Inferior parietal cortex (tissue), 1 donor: ENCODE results near the gene CDC6.

Experiments used
- DNase-seq: peaks from one replicate; pipeline ENCODE4 v3.0.0-alpha.2; 2016; ENCODE audit errors: extremely low spot score

Gene CDC6

DNA sequence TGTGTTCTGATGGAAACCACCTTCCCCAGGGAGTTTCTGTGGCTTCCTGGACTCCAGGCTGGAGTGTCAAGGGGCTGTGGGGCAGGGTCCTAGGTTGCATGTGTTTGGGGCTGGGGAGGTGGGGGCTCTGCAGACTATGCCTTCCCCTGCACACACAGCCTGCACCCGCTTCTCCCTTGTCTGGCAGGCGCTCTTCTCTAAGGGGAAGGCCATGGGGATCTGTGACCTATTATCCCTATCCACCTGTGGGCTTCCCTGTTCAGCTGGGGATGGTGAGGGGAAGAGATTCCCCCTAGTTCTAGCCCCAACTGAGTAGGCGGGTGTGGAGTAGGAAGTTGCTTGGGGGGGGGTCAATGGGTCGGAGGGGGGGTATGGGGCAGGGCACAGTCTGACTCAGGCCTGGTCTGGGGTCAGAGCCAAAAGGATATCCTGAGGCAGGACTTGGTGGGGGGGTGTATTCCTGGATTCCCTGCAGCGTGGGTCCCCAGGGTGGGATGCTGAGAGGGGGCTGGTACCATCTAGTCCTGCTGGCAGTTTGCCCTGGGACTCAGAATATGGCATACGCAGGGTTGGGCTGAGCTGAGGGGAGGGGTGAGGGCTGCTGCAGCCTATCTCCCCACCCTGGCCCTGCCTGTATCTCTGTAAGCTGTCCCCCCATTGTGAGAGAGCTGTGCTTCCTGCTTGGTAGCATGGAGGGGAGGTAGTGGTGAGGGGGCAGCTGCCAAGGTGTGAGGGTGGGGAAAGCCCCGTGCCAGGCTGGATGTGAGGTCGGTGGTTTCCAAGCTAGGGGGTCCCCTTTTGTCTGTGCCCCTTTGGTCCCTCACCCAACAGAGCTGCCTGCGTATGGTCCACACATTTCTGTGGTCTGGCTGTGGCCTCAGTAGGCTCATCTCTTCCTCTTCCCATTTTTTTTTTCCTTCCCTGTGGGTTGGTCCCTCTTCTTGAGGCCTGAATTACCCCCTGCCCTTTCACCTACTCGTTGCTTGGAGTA is 36.0 kb downstream of the CDC6 start:
- DNase-seq = no peak

DNA sequence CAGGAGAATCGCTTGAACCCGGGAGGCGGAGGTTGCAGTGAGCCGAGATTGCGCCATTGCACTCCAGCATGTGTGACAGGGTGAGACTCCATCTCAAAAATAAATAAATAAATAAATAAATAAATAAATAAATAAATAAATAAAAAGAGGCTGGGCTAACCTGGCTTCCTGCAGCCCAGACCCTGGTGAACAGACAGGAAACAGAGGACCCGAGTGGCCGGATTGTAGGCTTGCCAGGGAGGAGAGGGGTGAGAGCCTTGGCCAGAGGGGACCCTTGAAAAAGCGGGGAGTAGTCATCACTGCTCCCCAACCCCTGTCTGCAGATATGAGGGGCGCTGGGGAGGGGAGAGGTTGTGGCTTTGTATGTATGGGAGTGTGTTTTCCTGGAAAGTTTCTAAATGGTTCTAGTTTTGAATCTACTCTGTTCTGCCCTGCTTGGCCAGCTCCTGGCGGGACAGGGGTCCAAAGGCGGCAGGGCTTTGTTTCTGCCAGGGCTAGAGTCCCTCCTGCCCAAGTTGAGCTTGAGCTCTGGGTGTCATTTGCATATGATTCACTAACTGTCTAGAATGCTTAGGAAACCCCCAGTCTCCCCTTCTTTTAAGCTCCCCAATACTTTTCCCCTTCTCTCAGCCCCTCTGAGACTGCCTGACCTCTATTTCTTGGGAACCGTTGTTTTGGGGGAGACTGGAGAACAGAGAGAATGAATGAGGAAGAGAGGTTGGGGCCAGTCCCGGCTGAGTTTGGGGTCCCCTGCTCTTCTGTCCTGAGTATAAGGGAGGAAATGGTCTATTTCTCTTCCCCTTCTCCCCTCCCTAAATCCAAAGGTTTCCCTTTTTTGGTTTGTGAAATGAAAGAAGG is 37.7 kb downstream of the CDC6 start:
- no peak for DNase-seq

DNA sequence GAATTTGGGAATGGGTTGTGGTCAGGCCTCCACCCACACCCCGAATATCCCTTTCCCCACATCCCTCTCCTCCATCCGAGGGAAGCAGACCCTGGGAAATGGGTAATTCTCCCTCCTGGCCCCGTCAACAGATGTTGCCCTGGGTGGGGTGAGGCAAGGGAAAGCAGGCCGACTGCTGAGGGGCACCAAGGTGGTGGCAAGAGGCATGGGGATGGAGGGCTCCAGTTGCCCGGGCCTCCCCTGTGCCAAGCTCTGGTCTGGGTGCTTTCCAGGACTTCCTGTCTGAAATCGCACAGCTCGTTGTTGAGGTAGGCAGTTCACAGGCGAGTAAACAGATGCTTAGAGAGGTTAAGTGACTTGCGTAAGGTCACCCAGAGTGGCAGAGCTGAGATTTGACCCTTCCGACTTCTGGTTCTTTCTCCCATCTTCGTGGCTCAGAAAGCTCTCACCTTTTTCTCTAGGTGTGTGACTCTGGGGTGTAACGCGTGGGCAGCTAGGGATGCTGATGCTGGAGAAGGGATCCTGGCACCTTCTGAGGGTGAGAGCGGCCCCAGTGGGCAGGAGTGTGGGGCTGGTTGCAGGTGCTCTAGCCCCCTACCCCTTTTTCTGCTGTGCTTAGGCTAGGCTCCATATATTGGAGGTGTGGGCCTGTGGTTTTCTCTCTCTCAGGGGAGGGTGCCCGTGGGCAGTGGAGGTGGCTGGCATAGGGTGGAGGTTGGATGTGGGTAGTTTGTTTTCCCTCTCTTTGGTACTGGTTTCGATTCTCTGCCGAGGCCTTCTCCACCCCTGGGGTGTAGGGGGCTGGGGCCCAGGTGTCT is 38.5 kb downstream of the CDC6 start:
- DNase-seq = no peak

DNA sequence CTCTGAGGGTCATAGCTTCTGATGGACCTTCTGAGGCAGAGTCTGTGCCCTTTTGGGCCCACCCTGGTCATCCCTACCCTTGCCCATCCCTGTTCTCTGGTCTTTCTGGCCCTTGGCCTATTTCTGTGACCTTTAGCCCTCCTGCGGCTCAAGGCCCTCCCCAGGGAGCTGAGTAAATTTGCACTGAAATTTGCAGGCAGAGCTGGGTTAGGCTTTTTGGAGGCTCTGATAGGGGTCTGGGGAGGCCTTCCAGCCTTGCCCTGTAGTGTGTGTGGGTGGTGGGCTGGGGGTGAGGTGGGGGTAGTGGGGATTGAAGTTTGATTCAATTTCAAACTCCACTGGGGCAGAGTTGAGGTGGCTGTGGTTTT is 39.1 kb downstream of the CDC6 start:
- no peak for DNase-seq

DNA sequence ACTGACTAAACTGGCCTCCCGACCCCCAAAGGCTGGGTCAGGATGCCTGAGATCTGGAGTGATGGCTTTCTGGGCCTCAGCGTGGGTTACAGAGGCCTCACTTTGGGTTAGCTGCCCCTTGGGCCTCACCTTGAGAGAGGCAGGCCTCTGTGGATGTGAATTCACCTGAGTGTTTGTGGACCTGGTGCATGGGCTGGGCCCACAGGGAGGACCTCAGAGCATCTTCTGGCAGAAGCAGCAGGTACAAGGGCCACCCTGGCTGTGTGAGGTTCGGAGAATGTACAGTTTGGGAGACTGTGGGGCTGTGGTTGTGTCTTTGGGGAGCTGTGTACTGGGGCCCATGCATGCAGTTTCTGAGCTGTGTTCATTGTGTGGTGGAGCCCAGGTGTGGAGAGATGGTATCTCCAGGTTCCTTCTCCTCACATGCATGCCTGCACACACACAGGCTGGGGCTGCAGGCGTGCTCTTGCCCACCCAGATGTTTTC is 39.6 kb downstream of the CDC6 start:
- no peak for DNase-seq

DNA sequence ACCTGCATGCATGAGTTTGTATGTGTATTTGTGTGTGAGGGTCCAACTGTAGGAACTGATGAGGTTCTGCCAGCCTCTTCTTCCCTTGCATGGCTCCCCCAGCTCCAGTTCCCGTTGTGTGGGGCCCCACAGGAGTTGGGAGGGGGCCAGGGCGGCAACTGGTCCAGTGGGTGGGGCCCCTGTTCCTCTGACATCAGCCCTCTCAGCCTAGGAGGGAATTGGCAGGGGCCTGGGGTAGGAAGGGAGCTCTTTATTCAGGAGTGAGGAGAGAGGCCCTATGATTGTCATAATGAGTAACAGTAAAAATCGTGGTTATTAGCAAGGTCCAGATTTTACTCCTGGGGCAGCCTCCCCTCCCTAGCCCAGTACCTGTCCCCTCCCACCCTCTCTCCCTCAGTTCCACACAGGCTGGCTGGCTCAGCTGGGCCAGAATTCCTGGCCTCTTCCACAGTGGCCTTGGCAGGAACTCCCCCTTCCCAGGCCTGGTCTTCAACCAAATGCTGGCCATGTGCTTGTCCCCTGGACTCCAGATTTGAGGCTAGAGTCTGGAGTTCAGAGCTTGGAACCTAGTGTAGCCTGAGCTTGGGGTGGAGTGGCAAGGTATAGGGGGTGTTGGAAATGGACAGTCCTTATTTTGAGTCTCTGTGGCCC is 40.2 kb downstream of the CDC6 start:
- no peak for DNase-seq

DNA sequence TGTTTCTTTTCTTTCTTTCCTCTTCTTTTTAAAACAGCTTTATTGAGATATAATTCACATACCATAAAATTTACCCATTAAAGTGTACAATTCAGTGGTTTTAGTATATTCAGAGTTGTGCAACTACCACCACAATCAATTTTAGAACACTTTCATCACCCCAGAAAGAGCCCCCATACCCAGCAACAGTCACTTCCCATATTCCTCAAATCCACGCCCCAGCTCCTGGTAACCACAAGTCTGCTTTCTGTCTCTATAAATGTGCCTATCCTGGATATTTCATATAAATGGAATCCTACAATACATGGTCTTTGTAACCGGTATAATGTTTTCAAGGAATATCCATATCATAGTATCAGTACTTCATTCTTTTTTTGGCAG is 40.7 kb downstream of the CDC6 start:
- DNase-seq = no peak

DNA sequence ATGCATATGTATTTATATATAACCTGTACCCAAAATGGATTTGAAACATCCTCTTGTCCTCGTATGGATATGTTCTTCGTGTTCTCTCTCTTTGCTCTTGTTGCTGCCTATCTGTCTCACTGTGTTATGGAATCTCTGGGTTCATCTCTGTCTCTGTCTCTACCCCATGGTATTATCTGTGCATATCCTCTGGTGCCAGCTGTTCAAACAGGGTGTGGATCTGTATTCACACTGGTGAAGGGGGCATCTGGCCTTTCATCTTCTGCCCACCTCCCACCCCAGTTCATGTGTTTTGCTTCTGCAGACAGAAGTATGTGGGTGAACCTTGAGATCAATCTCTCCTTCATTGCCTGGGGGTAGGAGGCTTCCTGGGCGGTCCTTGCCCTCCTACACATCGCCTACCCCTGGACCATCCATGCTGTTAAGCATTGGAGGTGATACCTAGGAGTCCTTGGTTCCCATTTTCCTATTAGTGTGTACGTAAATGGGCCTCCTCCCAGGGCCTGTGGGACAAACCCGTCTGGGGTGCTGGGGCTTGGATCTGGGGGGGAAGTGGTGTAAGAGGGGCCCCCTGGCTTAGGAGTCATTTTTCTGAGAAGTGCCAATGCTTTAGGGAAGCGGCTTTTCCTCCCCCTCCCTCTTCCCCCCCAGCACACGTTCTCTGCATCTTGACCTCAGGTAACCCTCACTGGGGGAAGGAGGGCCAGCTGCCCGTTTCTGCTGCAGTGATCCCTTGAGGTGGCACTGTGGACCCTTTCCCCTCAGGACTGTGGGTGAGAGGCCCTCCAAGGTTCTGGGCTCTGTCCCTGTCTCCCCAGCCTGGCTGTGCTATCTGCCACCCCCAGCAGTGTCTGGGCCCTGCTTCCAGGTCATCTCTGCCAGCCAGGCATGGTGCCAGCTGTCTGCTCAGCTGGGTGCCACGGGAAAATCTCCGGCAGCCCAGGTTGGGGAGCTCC is 42.4 kb downstream of the CDC6 start:
- no peak for DNase-seq

DNA sequence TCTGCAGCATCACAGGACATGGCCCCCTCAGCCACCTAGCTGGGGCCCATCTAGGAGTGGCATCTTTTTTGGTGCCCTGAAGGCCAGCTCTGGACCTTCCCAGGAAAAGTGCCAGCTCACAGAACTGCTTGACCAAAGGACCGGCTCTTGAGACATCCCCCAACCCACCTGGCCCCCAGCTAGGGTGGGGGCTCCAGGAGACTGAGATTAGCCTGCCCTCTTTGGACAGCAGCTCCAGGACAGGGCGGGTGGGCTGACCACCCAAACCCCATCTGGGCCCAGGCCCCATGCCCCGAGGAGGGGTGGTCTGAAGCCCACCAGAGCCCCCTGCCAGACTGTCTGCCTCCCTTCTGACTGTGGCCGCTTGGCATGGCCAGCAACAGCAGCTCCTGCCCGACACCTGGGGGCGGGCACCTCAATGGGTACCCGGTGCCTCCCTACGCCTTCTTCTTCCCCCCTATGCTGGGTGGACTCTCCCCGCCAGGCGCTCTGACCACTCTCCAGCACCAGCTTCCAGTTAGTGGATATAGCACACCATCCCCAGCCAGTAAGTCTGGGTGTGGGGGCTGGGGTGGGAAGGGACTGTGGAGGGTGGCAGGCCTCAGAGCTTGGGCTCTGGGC is 43.3 kb downstream of the CDC6 start:
- DNase-seq = no peak

DNA sequence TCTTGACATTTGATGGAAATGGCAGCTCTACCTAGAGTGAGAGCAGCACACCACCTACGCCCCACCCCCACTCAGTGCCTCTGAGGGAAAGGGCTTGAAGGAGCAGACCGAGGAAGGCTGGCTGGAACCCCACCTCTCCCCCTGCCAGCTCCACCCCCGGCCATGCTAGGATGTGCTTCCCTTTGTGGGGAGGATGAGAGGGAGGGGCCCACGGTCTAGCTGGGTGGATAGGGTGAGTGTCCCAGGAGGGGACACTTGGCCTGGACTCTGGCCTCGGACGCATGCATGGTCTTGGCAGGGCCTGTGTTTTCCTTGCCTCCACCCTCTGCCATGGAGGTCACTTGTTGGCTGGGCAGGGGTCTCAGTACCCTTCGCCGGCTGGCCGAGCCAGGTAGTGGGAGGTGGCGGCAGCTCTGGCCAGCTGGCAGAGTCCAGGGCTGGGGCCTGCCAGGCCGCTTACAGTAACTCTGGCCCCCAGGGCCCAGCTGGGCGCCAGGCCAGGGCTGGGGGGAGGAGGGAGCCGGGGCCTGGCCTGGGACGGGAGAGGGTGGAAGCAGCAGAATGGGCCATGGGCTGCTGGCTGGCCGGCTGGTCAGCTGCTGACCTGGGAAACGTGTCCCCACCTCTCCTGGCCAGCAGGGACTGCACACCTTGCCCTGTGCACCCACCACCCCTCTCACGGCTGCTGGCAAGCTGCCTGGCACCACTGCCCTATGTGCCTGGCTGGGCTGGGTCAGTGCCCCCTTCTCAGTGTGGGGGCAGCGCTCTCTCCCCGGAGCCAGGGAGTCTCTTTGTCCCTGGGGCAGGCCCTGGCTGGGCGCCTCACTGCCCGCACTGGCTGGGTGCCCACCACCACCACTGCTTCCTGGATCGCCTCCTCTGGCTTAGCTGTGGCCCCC is 44.3 kb downstream of the CDC6 start:
- no peak for DNase-seq

DNA sequence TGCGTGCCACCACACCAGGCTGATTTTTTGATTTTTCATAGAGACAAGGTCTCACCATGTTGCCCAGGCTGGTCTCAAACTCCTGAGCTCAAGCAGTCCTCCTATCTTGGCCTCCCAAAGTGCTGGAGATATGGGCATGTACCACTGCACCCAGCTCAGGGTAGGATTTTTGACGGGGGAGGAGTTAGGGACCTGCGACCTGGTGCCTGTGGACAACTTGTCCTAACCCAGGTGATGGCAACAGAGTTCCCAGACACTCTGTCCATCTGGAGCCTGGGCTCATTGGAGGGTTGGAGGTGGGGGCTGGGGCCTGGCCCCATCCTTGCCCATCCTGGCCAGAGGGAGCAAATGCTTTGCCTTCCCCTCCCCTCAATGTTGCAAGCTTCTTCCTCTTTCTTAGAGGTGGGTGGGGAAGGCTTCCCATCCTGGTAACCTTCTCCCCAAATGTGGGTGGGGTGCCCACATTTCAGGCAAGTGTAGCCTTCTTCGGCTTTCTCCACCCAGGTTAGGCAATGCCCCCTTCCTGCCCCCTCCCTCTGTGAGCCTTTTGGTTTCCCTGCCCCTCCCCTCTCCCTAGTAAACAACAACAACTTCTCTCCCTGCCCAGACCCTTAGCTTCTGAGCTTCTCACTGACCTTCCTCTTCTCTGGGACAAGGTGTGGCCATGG is 46.2 kb downstream of the CDC6 start:
- no peak for DNase-seq

DNA sequence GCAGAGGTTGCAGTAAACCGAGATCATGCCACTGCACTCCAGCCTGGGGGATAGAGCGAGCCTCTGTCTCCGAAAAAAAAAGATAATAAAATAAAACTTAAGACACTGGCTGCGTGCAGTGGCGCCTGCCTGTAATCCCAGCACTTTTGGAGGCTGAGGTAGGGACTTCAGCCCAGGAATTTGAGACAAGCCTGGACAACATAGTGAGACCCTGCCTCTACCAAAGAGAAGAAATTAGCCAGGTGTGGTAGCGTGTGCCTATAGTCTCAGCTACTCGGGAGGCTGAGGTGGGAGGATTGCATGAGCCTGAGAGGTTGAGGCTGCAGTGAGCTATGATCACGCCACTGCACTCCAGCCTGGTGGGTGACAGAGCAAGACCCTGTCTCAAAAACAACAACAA is 47.9 kb downstream of the CDC6 start:
- no peak for DNase-seq

DNA sequence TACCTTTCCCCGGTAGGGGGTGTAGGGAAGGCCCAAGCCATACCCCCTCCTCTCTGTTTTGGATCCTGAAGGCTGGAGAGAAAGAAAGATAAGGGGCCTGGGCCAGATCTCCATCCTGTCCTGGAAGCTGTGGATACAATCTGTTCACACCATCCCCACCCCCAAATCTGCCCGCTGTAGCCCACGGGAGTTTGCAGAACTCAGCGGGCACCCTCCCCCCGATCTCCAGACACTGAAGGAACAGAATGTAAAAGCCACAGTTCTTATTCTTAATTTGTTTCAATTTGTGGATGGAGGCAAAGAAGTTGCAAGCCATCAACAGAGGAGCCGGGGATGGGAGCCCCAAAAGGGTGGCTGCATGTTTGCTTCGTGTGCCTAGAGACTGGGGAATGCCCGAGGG is 49.7 kb downstream of the CDC6 start:
- DNase-seq = no peak

DNA sequence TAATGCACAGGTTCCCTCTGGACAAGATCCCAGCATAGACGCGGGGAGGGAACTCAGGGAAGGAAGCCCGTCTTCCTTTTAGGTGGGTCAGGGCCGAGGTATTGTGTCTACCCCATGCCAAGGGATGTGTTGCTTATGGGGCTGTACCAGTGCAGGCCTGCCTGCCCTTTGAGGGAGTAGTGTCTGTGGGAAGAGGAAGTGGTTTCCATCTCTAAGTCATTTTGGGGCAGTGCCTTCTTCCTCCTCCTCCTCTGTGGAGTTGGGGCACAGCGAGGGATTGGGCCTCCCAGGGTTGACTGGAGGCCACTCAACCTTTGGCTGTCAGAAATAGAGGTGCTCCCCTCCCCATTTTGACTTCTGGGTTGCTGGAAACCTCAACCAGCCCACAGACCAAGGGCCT is 50.4 kb downstream of the CDC6 start:
- DNase-seq = no peak

DNA sequence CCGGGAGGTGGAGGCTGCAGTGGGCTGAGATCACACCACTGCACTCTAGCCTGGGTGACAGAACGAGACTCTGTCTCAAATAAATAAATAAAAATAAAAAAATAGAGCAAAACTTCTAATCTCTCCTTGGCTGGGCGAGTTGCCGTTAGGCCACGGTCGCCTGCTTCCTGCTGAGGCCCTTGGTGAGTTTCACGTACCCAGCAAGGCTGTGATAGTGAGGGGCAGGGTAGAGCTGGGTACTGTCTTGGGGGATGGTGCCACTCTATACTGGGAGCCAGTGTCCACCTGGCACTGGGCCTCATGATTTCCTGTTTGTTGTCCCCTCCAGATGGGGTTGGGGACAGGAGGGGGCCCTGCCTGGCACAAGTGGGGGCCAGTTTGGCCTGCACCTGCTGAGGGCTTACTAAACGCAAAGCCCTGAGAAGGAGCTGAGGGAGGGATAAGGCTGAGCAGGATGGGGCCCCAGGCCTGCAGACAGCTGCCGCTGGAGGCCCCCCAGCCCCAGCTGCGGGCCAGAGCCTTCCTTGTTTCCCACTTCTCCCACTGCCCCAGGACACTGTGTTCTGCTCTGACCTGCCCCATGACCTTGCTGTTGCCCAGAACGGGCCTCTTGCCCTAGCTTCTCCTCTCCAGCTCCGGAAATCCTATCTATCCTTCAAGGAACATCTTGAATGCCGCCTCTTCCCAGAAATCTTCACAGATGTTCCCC is 51.4 kb downstream of the CDC6 start:
- no peak for DNase-seq

DNA sequence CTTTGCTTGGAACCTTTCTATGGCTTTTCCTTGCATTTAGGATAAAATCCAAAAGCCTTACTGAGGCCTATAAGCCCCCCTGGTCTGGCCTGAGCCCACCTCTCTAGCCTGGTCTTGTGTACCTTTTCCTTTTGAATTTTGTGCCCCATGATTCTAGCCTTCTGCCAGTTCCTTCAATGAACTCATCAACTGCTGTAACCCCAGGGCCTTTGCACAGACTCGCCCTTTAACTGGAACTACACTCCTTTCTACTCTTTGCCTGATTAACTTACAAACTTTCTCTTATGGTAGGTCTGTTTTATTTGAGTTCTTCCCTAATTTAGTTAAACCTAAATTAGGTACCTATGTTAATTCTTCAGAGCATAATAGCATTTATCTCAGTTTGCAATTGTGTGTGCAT is 52.6 kb downstream of the CDC6 start:
- no peak for DNase-seq
